ENCODE data around the gene TP53.

DNA sequence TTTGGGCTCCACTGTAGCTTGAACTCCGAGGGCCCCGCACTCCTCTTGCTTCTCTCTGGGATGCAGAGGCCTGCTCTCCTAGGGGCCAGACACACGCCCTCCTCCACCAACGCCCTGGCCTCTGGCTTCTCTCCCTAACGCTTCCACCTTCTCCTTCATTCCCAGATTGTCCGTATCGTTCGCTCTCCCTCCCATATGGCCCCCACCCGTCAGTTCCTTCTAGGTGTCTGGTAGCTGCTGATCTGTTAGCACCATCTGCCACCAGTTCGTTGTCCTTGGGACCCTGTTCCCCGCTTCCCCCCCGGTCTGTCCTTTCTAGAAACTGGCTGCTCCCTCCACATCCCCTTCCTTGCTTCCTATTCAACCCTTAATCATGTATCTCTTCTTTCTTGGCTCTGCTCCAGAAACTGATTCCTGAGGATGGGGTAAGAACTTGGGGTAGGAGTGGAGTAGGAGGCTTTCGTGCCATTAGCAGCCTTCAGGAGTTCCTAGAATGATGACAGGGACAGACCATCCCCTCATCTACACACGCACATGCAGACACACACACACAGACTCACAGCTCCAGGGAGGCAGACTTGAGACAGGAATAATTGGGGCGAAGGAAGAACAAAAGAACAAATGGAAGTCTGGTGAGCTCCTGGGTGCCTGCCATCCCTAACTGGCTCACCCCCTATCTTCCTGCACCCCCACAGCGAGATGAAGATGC lies 32.3 kb downstream of the TP53 start:
- TF ChIP-seq MXI1 (IDR thresholded peaks at IDR 0.05; ENCODE audit: low read depth, low read length) (no peak), E4F1 (CRISPR knock-in tag; IDR thresholded peaks at IDR 0.05; ENCODE audit: borderline replicate concordance) (no peak), TARDBP (IDR thresholded peaks at IDR 0.05) (no peak)
